Ishikawa (cell line): Measurements from ENCODE around the gene ZNF577.

ENCODE experiments used
- CEBPB ChIP-seq: IDR thresholded peaks from 2 replicates; pipeline ENCODE4 v1.6.1; 2012
- CREB1 ChIP-seq: IDR thresholded peaks from 2 replicates; pipeline ENCODE4 v1.6.1; 2012; ENCODE audit warnings: low read depth
- EGR1 ChIP-seq: IDR thresholded peaks from 2 replicates; pipeline ENCODE4 v1.6.1; 2012
- EP300 ChIP-seq: IDR thresholded peaks from 2 replicates; pipeline ENCODE4 v1.6.1; 2012; ENCODE audit warnings: borderline replicate concordance
- FOXM1 ChIP-seq: IDR thresholded peaks from 2 replicates; pipeline ENCODE4 v1.6.1; 2012; ENCODE audit warnings: low read depth, borderline replicate concordance
- NFIC ChIP-seq: IDR thresholded peaks from 2 replicates; pipeline ENCODE4 v1.6.1; 2012
- RAD21 ChIP-seq: IDR thresholded peaks from 2 replicates; pipeline ENCODE4 v1.6.1; 2012; ENCODE audit warnings: low read depth
- TAF1 ChIP-seq: IDR thresholded peaks from 2 replicates; pipeline ENCODE4 v1.6.1; 2012; ENCODE audit warnings: low read depth, mild to moderate bottlenecking
- TCF12 ChIP-seq: IDR thresholded peaks from 2 replicates; pipeline ENCODE4 v1.6.1; 2012; ENCODE audit warnings: low read depth
- YY1 ChIP-seq: IDR thresholded peaks from 2 replicates; pipeline ENCODE4 v1.6.1; 2012; ENCODE audit warnings: low read depth
- ZBTB7A ChIP-seq: IDR thresholded peaks from 2 replicates; pipeline ENCODE4 v1.6.1; 2012; ENCODE audit warnings: low read depth
- TF ChIP-seq, protein P1 (sequence below): IDR thresholded peaks from 2 replicates; pipeline ENCODE4 v1.6.1; 2012
- TF ChIP-seq, protein P2 (sequence below): IDR thresholded peaks from 2 replicates; pipeline ENCODE4 v1.6.1; 2012
- TF ChIP-seq, protein P3 (sequence below): IDR thresholded peaks from 2 replicates; pipeline ENCODE4 v1.6.1; 2012; ENCODE audit warnings: low read depth, mild to moderate bottlenecking

DNA sequence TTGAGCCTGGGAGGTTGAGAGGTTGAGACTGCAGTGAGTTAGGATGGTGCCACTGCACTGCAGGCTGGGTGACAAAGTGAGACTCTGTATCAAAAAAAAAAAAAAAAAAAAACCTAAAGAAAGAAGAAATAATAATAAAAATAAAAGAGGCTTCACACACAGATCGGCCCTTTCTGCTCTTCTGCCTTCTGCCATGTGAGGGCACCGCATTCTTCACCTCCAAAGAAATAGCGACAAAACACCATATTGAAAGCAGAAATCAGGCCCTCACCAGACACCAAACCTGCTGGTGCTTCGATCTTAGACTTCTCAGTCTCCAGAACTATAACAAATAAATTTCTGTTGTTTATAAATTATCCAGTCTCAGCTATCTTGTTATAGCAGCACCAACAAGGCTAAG, 14.1 kb upstream of the ZNF577 start:
- TF ChIP-seq TCF12 (no peak), RAD21 (no peak), EP300 (no peak), YY1 (no peak), FOXM1 (no peak), TAF1 (no peak), ZBTB7A (no peak), EGR1 (no peak), NFIC (no peak), CEBPB (no peak), CREB1 (no peak)
- TF ChIP-seq, protein P1, sequence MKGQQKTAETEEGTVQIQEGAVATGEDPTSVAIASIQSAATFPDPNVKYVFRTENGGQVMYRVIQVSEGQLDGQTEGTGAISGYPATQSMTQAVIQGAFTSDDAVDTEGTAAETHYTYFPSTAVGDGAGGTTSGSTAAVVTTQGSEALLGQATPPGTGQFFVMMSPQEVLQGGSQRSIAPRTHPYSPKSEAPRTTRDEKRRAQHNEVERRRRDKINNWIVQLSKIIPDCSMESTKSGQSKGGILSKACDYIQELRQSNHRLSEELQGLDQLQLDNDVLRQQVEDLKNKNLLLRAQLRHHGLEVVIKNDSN: no peak
- TF ChIP-seq, protein P2, sequence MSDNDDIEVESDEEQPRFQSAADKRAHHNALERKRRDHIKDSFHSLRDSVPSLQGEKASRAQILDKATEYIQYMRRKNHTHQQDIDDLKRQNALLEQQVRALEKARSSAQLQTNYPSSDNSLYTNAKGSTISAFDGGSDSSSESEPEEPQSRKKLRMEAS: no peak
- TF ChIP-seq, protein P3, sequence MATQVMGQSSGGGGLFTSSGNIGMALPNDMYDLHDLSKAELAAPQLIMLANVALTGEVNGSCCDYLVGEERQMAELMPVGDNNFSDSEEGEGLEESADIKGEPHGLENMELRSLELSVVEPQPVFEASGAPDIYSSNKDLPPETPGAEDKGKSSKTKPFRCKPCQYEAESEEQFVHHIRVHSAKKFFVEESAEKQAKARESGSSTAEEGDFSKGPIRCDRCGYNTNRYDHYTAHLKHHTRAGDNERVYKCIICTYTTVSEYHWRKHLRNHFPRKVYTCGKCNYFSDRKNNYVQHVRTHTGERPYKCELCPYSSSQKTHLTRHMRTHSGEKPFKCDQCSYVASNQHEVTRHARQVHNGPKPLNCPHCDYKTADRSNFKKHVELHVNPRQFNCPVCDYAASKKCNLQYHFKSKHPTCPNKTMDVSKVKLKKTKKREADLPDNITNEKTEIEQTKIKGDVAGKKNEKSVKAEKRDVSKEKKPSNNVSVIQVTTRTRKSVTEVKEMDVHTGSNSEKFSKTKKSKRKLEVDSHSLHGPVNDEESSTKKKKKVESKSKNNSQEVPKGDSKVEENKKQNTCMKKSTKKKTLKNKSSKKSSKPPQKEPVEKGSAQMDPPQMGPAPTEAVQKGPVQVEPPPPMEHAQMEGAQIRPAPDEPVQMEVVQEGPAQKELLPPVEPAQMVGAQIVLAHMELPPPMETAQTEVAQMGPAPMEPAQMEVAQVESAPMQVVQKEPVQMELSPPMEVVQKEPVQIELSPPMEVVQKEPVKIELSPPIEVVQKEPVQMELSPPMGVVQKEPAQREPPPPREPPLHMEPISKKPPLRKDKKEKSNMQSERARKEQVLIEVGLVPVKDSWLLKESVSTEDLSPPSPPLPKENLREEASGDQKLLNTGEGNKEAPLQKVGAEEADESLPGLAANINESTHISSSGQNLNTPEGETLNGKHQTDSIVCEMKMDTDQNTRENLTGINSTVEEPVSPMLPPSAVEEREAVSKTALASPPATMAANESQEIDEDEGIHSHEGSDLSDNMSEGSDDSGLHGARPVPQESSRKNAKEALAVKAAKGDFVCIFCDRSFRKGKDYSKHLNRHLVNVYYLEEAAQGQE: no peak
